ENCODE measurements around the gene DENND10.
A peak's percentile ranks its signal among the peaks of the same experiment; 100 is the strongest.
"Not testable (repeated sequence)": the region's sequence is repeated elsewhere in the genome, so short reads cannot be mapped to it uniquely, and the experiment has no call there.

The DENND10 gene

GRCh38 chr10:119132521-119133345 is 28.8 kb downstream of the DENND10 start:
- no peak for DNase-seq (ENCODE audit: low read depth)

- DNase-seq (ENCODE audit: low read depth), result no peak
Observed at GRCh38 chr10:119133949-119134348, 30.0 kb downstream of the DENND10 start.

- DNase-seq (ENCODE audit: low read depth), result peak; percentile 47
Observed at GRCh38 chr10:119135513-119135881, 31.6 kb downstream of the DENND10 start.

- DNase-seq (ENCODE audit: low read depth), result no peak
Observed at GRCh38 chr10:119136084-119136483, 32.2 kb downstream of the DENND10 start.

- not testable (repeated sequence) for DNase-seq (ENCODE audit: low read depth)
Observed at GRCh38 chr10:119137878-119138277, 34.0 kb downstream of the DENND10 start.

GRCh38 chr10:119138346-119139306 is 34.7 kb downstream of the DENND10 start:
- DNase-seq (ENCODE audit: low read depth), result no peak

- no peak for DNase-seq (ENCODE audit: low read depth)
Observed at GRCh38 chr10:119139464-119140067, 35.7 kb downstream of the DENND10 start.

- no peak for DNase-seq (ENCODE audit: low read depth)
Observed at GRCh38 chr10:119140603-119141245, 36.8 kb downstream of the DENND10 start.

GRCh38 chr10:119143657-119144056 is 39.7 kb downstream of the DENND10 start:
- DNase-seq (ENCODE audit: low read depth), result no peak

GRCh38 chr10:119149157-119149556 is 45.2 kb downstream of the DENND10 start:
- no peak for DNase-seq (ENCODE audit: low read depth)

- DNase-seq (ENCODE audit: low read depth), result no peak
Observed at GRCh38 chr10:119149729-119150128, 45.8 kb downstream of the DENND10 start.

- not testable (repeated sequence) for DNase-seq (ENCODE audit: low read depth)
Observed at GRCh38 chr10:119151601-119152000, 47.7 kb downstream of the DENND10 start.

GRCh38 chr10:119153041-119153440 is 49.1 kb downstream of the DENND10 start:
- no peak for DNase-seq (ENCODE audit: low read depth)

GRCh38 chr10:119153661-119154060 is 49.7 kb downstream of the DENND10 start:
- DNase-seq (ENCODE audit: low read depth), result no peak

- no peak for DNase-seq (ENCODE audit: low read depth)
Observed at GRCh38 chr10:119159332-119159731, 55.4 kb downstream of the DENND10 start.

GRCh38 chr10:119161680-119162451 is 58.0 kb downstream of the DENND10 start:
- no peak for DNase-seq (ENCODE audit: low read depth)

- DNase-seq (ENCODE audit: low read depth), result no peak
Observed at GRCh38 chr10:119162452-119163092, 58.7 kb downstream of the DENND10 start.

- peak; percentile 34 for DNase-seq (ENCODE audit: low read depth)
Observed at GRCh38 chr10:119165171-119166117, 61.5 kb downstream of the DENND10 start, which contains the start of gene SFXN4. Gene SFXN4, minus strand, starts transcription at chr10:119165714. Its CDS starts 67 bp downstream, at chr10:119165647.

GRCh38 chr10:119166118-119166500 is 62.2 kb downstream of the DENND10 start:
- no peak for DNase-seq (ENCODE audit: low read depth)
